ENCODE results near the gene LRRC18.

LRRC18 gene

GRCh38 chr10:48884179-48885045 is 55.2 kb downstream of the LRRC18 start:
- no peak for ATAC-seq
- Mint-ChIP-seq H3K9me3 (peaks cover 2% of the 10 kb centered on the region), H3K4me3 (no peak overlapping the region), H3K27me3 (no peaks in the 10 kb centered on the region), H3K4me1 (peaks cover 23% of the 10 kb centered on the region), H3K27ac (no peak overlapping the region), H3K36me3 (peaks cover 69% of the 10 kb centered on the region)

- Mint-ChIP-seq H3K4me3 (no peak overlapping the region), H3K9me3 (peaks cover 2% of the 10 kb centered on the region), H3K27ac (no peak overlapping the region), H3K36me3 (peaks cover 73% of the 10 kb centered on the region), H3K4me1 (peaks cover 23% of the 10 kb centered on the region), H3K27me3 (no peaks in the 10 kb centered on the region)
- ATAC-seq, result no peak
These were observed 55.9 kb downstream of the LRRC18 start for GRCh38 chr10:48883701-48884100.

GRCh38 chr10:48882881-48883280 is 56.8 kb downstream of the LRRC18 start:
- peaks cover 23% of the 10 kb centered on the region for H3K4me1 Mint-ChIP-seq
- H3K36me3 Mint-ChIP-seq, result peaks cover 73% of the 10 kb centered on the region
- ATAC-seq, result no peak
- no peak overlapping the region for H3K4me3 Mint-ChIP-seq
- no peak overlapping the region for H3K27ac Mint-ChIP-seq
- no peaks in the 10 kb centered on the region for H3K27me3 Mint-ChIP-seq
- peaks cover 2% of the 10 kb centered on the region for H3K9me3 Mint-ChIP-seq

GRCh38 chr10:48881937-48882336 is 57.7 kb downstream of the LRRC18 start:
- peaks cover 77% of the 10 kb centered on the region for H3K36me3 Mint-ChIP-seq
- H3K27ac Mint-ChIP-seq, result peak overlapping the region; percentile 51
- peaks cover 23% of the 10 kb centered on the region for H3K4me1 Mint-ChIP-seq
- H3K4me3 Mint-ChIP-seq, result no peak overlapping the region
- peaks cover 2% of the 10 kb centered on the region for H3K9me3 Mint-ChIP-seq
- H3K27me3 Mint-ChIP-seq, result no peaks in the 10 kb centered on the region
- no peak for ATAC-seq

GRCh38 chr10:48880016-48880705 is 59.5 kb downstream of the LRRC18 start:
- H3K9me3 Mint-ChIP-seq, result peaks cover 2% of the 10 kb centered on the region
- ATAC-seq, result no peak
- peaks cover 23% of the 10 kb centered on the region for H3K4me1 Mint-ChIP-seq
- no peaks in the 10 kb centered on the region for H3K27me3 Mint-ChIP-seq
- no peak overlapping the region for H3K27ac Mint-ChIP-seq
- H3K36me3 Mint-ChIP-seq, result peaks cover 85% of the 10 kb centered on the region
- no peak overlapping the region for H3K4me3 Mint-ChIP-seq

DNA sequence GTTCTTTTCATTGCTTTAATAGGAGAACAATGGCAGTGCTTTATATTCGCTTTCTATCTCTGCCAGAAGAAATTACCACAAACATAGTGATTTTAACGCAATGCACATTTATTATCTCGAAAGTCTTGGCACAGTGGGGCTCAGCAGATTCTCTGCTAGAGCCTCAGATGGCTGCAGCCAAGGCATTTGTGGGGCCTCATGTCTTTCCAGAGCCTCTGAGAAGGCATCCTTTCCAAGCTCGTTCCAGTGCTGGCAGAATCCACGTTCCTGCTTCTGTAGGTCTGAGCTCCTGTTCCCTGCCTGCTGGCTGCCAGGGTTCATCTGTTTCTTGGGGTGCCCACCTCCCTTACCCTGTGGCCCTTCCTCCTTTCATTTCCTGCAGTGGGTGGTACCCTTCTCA is 60.2 kb downstream of the LRRC18 start:
- Mint-ChIP-seq H3K27me3 (no peaks in the 10 kb centered on the region), H3K9me3 (peaks cover 2% of the 10 kb centered on the region), H3K4me3 (no peak overlapping the region), H3K27ac (no peak overlapping the region), H3K4me1 (peaks cover 18% of the 10 kb centered on the region), H3K36me3 (peaks cover 84% of the 10 kb centered on the region)
- ATAC-seq, result no peak

DNA sequence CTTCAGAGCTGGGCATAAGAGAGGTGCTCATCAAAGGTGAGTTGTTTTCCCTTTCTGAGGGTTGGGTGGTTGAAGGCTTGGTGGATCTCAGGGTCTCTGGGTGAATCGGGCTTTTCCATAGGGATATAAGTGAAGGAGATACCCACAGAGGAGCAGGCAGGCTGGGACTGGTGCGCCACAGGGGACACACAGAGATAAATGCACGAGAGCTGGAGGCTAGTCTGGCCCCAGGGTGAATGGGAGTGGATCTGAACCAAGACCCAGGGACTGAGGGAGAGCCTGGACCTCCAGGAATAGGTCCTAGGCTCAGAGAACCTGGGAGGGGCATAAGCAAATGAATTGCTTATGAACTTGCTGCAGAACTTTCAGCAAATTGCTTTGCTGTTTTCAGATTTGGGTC is 61.5 kb downstream of the LRRC18 start:
- Mint-ChIP-seq H3K4me1 (peaks cover 15% of the 10 kb centered on the region), H3K36me3 (peaks cover 88% of the 10 kb centered on the region), H3K9me3 (peaks cover 2% of the 10 kb centered on the region), H3K4me3 (no peak overlapping the region), H3K27me3 (no peaks in the 10 kb centered on the region), H3K27ac (no peak overlapping the region)
- ATAC-seq, result no peak

GRCh38 chr10:48872234-48872633 is 67.4 kb downstream of the LRRC18 start:
- Mint-ChIP-seq H3K27ac (peak overlapping the region; percentile 33), H3K4me3 (no peak overlapping the region), H3K27me3 (no peaks in the 10 kb centered on the region), H3K4me1 (peaks cover 9% of the 10 kb centered on the region), H3K9me3 (no peaks in the 10 kb centered on the region), H3K36me3 (peaks cover 77% of the 10 kb centered on the region)
- ATAC-seq, result no peak
